Hepatocyte (in vitro differentiated cells): Measurements from ENCODE around the gene ITPR1. TPM values are rescaled to one million over a fixed set of nuclear protein-coding genes. Genes with fewer than 3 reads are reported as not detected.

ENCODE experiments used
- DNase-seq: peaks from one replicate; pipeline ENCODE4 v3.0.0-alpha.2; 2016; ENCODE audit warnings: low spot score
- H2AFZ ChIP-seq: fragments of 200-600 bp; sonication (generic); 2 replicates; pipeline ENCODE4 v1.6.0; 2016; ENCODE audit warnings: antibody characterized with exemption, mild to moderate bottlenecking
- H3K27ac ChIP-seq: fragments of 200-600 bp; sonication (generic); 2 replicates; pipeline ENCODE4 v1.5.1; 2016; ENCODE audit warnings: mild to moderate bottlenecking
- H3K27me3 ChIP-seq: fragments of 200-600 bp; sonication (generic); 2 replicates; pipeline ENCODE4 v1.6.1; 2016
- H3K36me3 ChIP-seq: fragments of 200-600 bp; sonication (generic); replicated peaks from 2 replicates; pipeline ENCODE4 v1.5.1; 2016; ENCODE audit warnings: low read depth; ENCODE audit not compliant: insufficient read depth
- H3K4me1 ChIP-seq: fragments of 200-600 bp; sonication (generic); 2 replicates; pipeline ENCODE4 v1.5.1; 2016; ENCODE audit warnings: mild to moderate bottlenecking, moderate library complexity; ENCODE audit not compliant: insufficient read depth
- H3K4me2 ChIP-seq: fragments of 200-600 bp; sonication (generic); 2 replicates; pipeline ENCODE4 v1.6.0; 2016
- H3K4me3 ChIP-seq: fragments of 200-600 bp; sonication (generic); 2 replicates; pipeline ENCODE4 v1.5.1; 2016; ENCODE audit warnings: mild to moderate bottlenecking
- H3K79me2 ChIP-seq: fragments of 200-600 bp; sonication (generic); 2 replicates; pipeline ENCODE4 v1.6.0; 2017; ENCODE audit warnings: mild to moderate bottlenecking
- H3K9me2 ChIP-seq: fragments of 200-600 bp; sonication (generic); replicated peaks from 2 replicates; pipeline ENCODE4 v1.6.0; 2017; ENCODE audit warnings: mild to moderate bottlenecking; ENCODE audit not compliant: insufficient read depth
- H3K9me3 ChIP-seq: fragments of 200-600 bp; sonication (generic); 2 replicates; pipeline ENCODE4 v1.5.1; 2016; ENCODE audit warnings: low read depth, mild to moderate bottlenecking
- H4K20me1 ChIP-seq: fragments of 200-600 bp; sonication (generic); 2 replicates; pipeline ENCODE4 v1.6.0; 2016; ENCODE audit warnings: mild to moderate bottlenecking; ENCODE audit not compliant: insufficient read depth, poor library complexity, severe bottlenecking
- CTCF ChIP-seq: fragments of 200-600 bp; sonication (generic); IDR thresholded peaks from 2 replicates; pipeline ENCODE4 v1.5.1; 2016; ENCODE audit warnings: antibody characterized with exemption, mild to moderate bottlenecking; ENCODE audit not compliant: poor library complexity
- EZH2 ChIP-seq: fragments of 200-600 bp; sonication (generic); IDR thresholded peaks from 2 replicates; pipeline ENCODE4 v1.6.1; 2016; ENCODE audit warnings: antibody characterized with exemption, mild to moderate bottlenecking, borderline replicate concordance
- EZH2phosphoT487 ChIP-seq: fragments of 200-600 bp; sonication (generic); IDR thresholded peaks from one replicate; pipeline ENCODE4 v1.6.1; 2018; ENCODE audit warnings: antibody characterized with exemption, mild to moderate bottlenecking, low read depth, moderate library complexity; ENCODE audit not compliant: unreplicated experiment, severe bottlenecking
- WGBS: methylation state at CpG from one replicate; pipeline ENCODE4 v1.1.6; 2016; ENCODE audit warnings: low lambda C conversion rate; ENCODE audit errors: missing lambda C conversion rate; 5-methylcytosine and 5-hydroxymethylcytosine counted together
- polyA plus RNA-seq: library from polyadenylated mRNA; unstranded; fragments of >200 nt; fragmentation: Nextera tagmentation; extraction: Ambion mirVana; gene quantifications from 2 replicates; pipeline ENCODE4 v1.2.1, GENCODE V29; 2016
- total RNA-seq: library from RNA; depleted of rRNA; stranded (reverse); fragments of >200 nt; gene quantifications from 2 replicates; pipeline ENCODE4 v1.2.3, GENCODE V29; 2014

ITPR1 gene
- total and polyA plus RNA-seq, 2 experiments from 2014 or later, result 46.8 to 90.8 TPM

GRCh38 chr3:4509043-4509442 is 15.9 kb downstream of the ITPR1 start:
- H3K4me2 ChIP-seq, result no peak overlapping the region
- H3K27me3 ChIP-seq, result no peaks in the 10 kb centered on the region
- H3K79me2 ChIP-seq, result peaks cover 44% of the 10 kb centered on the region
- H3K9me3 ChIP-seq, result no peaks in the 10 kb centered on the region
- no peak overlapping the region for H3K27ac ChIP-seq
- no peak overlapping the region for H3K4me3 ChIP-seq
- TF ChIP-seq EZH2phosphoT487 (no peak), CTCF (no peak), EZH2 (no peak)
- peaks cover 31% of the 10 kb centered on the region for H3K4me1 ChIP-seq
- no peak overlapping the region for H2AFZ ChIP-seq
- H4K20me1 ChIP-seq, result no peaks in the 10 kb centered on the region
- no peaks in the 10 kb centered on the region for H3K9me2 ChIP-seq
- peaks cover 3% of the 10 kb centered on the region for H3K36me3 ChIP-seq
- no peak for DNase-seq

- Histone ChIP-seq H4K20me1 (no peaks in the 10 kb centered on the region), H2AFZ (no peak overlapping the region), H3K9me3 (no peaks in the 10 kb centered on the region), H3K36me3 (peaks cover 3% of the 10 kb centered on the region), H3K4me3 (no peak overlapping the region), H3K27ac (no peak overlapping the region), H3K4me2 (no peak overlapping the region), H3K4me1 (peaks cover 34% of the 10 kb centered on the region), H3K79me2 (peaks cover 40% of the 10 kb centered on the region), H3K9me2 (no peaks in the 10 kb centered on the region), H3K27me3 (no peaks in the 10 kb centered on the region)
- no peak for DNase-seq
- TF ChIP-seq EZH2 (no peak), EZH2phosphoT487 (no peak), CTCF (no peak)
- WGBS, result 96% methylated on average over 5 of the region's 5 CpGs
These were observed 17.0 kb downstream of the ITPR1 start for GRCh38 chr3:4509983-4510755.

GRCh38 chr3:4511491-4512262 is 18.5 kb downstream of the ITPR1 start:
- Histone ChIP-seq H3K27ac (no peak overlapping the region), H3K4me2 (no peak overlapping the region), H3K9me3 (no peaks in the 10 kb centered on the region), H3K27me3 (no peaks in the 10 kb centered on the region), H4K20me1 (no peaks in the 10 kb centered on the region), H3K4me1 (peaks cover 32% of the 10 kb centered on the region), H3K36me3 (peaks cover 3% of the 10 kb centered on the region), H3K79me2 (peaks cover 31% of the 10 kb centered on the region), H2AFZ (no peak overlapping the region), H3K9me2 (no peaks in the 10 kb centered on the region), H3K4me3 (no peak overlapping the region)
- DNase-seq, result no peak
- 85% methylated on average over 7 of the region's 7 CpGs for WGBS
- TF ChIP-seq EZH2 (no peak), CTCF (no peak), EZH2phosphoT487 (no peak)
